ENCODE results near the gene CRTAC1. TPM values are rescaled to one million over a fixed set of nuclear protein-coding genes. Genes with fewer than 3 reads are reported as not detected.

The CRTAC1 gene
- total and polyA plus RNA-seq, 2 experiments from 2014 or later = 0.47 to 1.2 TPM

- TF ChIP-seq CTCF (conservative IDR thresholded peaks at IDR 0.05; ENCODE audit: low read depth in 2 of 2) (no peak), NANOG (IDR thresholded peaks at IDR 0.05; ENCODE audit: borderline replicate concordance) (no peak)
These were observed 13.5 kb downstream of the CRTAC1 start (continued) for GRCh38 chr10:98016772-98017475.

DNA sequence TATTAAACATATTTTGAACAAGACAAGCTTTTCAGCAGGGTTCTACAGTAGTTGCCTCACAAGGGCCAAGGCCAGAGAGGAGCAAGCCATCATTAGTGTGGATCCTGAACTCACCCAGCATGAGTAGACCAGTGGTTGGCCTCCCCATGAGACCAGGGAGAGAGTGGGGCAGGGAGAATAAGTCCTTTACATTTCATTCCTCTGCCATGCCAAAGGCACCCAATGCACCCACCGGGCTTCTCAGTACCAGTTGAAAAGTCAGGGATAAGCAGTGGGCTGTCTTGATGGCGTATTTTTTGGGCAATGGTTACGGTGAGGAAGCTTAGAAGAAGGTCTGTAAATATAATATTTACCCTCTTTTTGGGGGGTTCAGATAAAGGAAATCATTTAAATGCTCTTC, 16.6 kb downstream of the CRTAC1 start:
- Mint-ChIP-seq H3K9me3 (no peaks in the 10 kb centered on the region), H3K27ac (no peak overlapping the region), H3K4me1 (peaks cover 27% of the 10 kb centered on the region), H3K27me3 (ENCODE audit: insufficient read depth, low read depth, poor library complexity) (peaks cover 10% of the 10 kb centered on the region), H3K4me3 (no peak overlapping the region), H3K36me3 (ENCODE audit: low read depth) (no peaks in the 10 kb centered on the region)
- H3K27me3 ChIP-seq (ENCODE audit: insufficient read depth) = no peaks in the 10 kb centered on the region
- H4K20me1 ChIP-seq (replicated peaks; ENCODE audit: insufficient read depth) = no peaks in the 10 kb centered on the region; the same call in 1 of the 2 replicates
- H3K27ac ChIP-seq (ENCODE audit: low read depth) = no peak overlapping the region
- H3K9me2 ChIP-seq (ENCODE audit: insufficient read depth) = no peaks in the 10 kb centered on the region
- no peaks in the 10 kb centered on the region for H3F3A ChIP-seq (replicated peaks; ENCODE audit: low read depth)
- ATAC-seq (no peak), DNase-seq (ENCODE audit: low spot score) (no peak)
- TF ChIP-seq, protein P1, sequence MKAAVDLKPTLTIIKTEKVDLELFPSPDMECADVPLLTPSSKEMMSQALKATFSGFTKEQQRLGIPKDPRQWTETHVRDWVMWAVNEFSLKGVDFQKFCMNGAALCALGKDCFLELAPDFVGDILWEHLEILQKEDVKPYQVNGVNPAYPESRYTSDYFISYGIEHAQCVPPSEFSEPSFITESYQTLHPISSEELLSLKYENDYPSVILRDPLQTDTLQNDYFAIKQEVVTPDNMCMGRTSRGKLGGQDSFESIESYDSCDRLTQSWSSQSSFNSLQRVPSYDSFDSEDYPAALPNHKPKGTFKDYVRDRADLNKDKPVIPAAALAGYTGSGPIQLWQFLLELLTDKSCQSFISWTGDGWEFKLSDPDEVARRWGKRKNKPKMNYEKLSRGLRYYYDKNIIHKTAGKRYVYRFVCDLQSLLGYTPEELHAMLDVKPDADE (IDR thresholded peaks at IDR 0.05) = no peak
- no peak for TF ChIP-seq POLR2AphosphoS5 (IDR thresholded peaks at IDR 0.05; ENCODE audit: low read depth)
- TF ChIP-seq NANOG (IDR thresholded peaks at IDR 0.05; ENCODE audit: borderline replicate concordance) = no peak
- no peak for TF ChIP-seq EZH2phosphoT487 (IDR thresholded peaks at IDR 0.05; ENCODE audit: unreplicated experiment)
- TF ChIP-seq CREB1 (CRISPR knock-in tag; IDR thresholded peaks at IDR 0.05; ENCODE audit: low read depth) = no peak
- no peak for TF ChIP-seq ZNF462 (CRISPR knock-in tag; IDR thresholded peaks at IDR 0.05)
- TF ChIP-seq STAT1 (IDR thresholded peaks at IDR 0.05; ENCODE audit: unreplicated experiment) = no peak
- no peak for TF ChIP-seq JUNB (IDR thresholded peaks at IDR 0.05; ENCODE audit: unreplicated experiment)
- TF ChIP-seq, protein P2, sequence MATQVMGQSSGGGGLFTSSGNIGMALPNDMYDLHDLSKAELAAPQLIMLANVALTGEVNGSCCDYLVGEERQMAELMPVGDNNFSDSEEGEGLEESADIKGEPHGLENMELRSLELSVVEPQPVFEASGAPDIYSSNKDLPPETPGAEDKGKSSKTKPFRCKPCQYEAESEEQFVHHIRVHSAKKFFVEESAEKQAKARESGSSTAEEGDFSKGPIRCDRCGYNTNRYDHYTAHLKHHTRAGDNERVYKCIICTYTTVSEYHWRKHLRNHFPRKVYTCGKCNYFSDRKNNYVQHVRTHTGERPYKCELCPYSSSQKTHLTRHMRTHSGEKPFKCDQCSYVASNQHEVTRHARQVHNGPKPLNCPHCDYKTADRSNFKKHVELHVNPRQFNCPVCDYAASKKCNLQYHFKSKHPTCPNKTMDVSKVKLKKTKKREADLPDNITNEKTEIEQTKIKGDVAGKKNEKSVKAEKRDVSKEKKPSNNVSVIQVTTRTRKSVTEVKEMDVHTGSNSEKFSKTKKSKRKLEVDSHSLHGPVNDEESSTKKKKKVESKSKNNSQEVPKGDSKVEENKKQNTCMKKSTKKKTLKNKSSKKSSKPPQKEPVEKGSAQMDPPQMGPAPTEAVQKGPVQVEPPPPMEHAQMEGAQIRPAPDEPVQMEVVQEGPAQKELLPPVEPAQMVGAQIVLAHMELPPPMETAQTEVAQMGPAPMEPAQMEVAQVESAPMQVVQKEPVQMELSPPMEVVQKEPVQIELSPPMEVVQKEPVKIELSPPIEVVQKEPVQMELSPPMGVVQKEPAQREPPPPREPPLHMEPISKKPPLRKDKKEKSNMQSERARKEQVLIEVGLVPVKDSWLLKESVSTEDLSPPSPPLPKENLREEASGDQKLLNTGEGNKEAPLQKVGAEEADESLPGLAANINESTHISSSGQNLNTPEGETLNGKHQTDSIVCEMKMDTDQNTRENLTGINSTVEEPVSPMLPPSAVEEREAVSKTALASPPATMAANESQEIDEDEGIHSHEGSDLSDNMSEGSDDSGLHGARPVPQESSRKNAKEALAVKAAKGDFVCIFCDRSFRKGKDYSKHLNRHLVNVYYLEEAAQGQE (IDR thresholded peaks at IDR 0.05; ENCODE audit: unreplicated experiment) = no peak
- no peaks in the 10 kb centered on the region for H3K36me3 ChIP-seq (ENCODE audit: insufficient read depth)
- no peak overlapping the region for H3K4me3 ChIP-seq
- H3K4me1 ChIP-seq (ENCODE audit: insufficient read depth) = no peaks in the 10 kb centered on the region
- H2AFZ ChIP-seq = no peak overlapping the region
- H3K4me2 ChIP-seq = no peak overlapping the region
- H3K79me2 ChIP-seq (replicated peaks; ENCODE audit: insufficient read depth) = no peaks in the 10 kb centered on the region

All from GM23338 (cell line).